ENCODE results near the gene PPFIA4.

PPFIA4 gene

GRCh38 chr1:203045821-203046594 lies 19.7 kb downstream of the PPFIA4 start:
- H3K27ac ChIP-seq, result no peak overlapping the region
- TF ChIP-seq CTCF (IDR thresholded peaks at IDR 0.05) (no peak), ZFX (IDR thresholded peaks at IDR 0.05; ENCODE audit: borderline replicate concordance) (no peak)

GRCh38 chr1:203046984-203047630 lies 20.8 kb downstream of the PPFIA4 start:
- no peak overlapping the region for H3K27ac ChIP-seq
- TF ChIP-seq CTCF (IDR thresholded peaks at IDR 0.05) (no peak), ZFX (IDR thresholded peaks at IDR 0.05; ENCODE audit: borderline replicate concordance) (no peak)

GRCh38 chr1:203048086-203048485 lies 21.8 kb downstream of the PPFIA4 start:
- H3K27ac ChIP-seq, result no peak overlapping the region
- TF ChIP-seq ZFX (IDR thresholded peaks at IDR 0.05; ENCODE audit: borderline replicate concordance) (no peak), CTCF (IDR thresholded peaks at IDR 0.05) (no peak)

GRCh38 chr1:203048555-203049051 lies 22.3 kb downstream of the PPFIA4 start:
- no peak overlapping the region for H3K27ac ChIP-seq
- TF ChIP-seq ZFX (IDR thresholded peaks at IDR 0.05; ENCODE audit: borderline replicate concordance), result no peak
- no peak for TF ChIP-seq CTCF (IDR thresholded peaks at IDR 0.05)

- H3K27ac ChIP-seq, result no peak overlapping the region
- TF ChIP-seq ZFX (IDR thresholded peaks at IDR 0.05; ENCODE audit: borderline replicate concordance) (no peak), CTCF (IDR thresholded peaks at IDR 0.05) (no peak)
Measured at GRCh38 chr1:203049077-203049476, 22.8 kb downstream of the PPFIA4 start.

- TF ChIP-seq ZFX (IDR thresholded peaks at IDR 0.05; ENCODE audit: borderline replicate concordance) (no peak), CTCF (IDR thresholded peaks at IDR 0.05) (no peak)
- H3K27ac ChIP-seq, result no peak overlapping the region
Measured at GRCh38 chr1:203049576-203050180, 23.4 kb downstream of the PPFIA4 start.

Measured in 22Rv1 (cell line).